ENCODE results near the gene LARGE1.

LARGE1 gene

DNA sequence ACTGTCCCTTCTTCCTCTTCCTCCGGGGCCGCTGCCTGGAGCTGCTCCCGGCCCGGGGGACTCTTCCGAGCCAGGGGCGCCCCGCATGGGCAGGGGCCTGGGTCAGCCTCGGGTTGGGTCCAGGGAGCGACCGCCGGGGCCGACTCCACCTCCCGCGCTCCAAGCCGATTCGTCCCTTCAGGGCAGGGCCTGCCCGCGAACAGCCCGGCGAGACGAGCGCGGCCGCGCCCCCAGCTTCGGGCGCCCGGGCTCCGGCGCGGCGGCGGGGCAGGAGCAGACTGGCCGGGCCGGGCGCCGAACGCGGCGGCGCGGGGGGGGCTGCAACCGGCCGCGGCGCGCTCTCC, at the start of gene LARGE1:
TSS of gene LARGE1 (minus strand) at position 280 of the 344 bp plus-strand sequence.
- no peak for DNase-seq

DNA sequence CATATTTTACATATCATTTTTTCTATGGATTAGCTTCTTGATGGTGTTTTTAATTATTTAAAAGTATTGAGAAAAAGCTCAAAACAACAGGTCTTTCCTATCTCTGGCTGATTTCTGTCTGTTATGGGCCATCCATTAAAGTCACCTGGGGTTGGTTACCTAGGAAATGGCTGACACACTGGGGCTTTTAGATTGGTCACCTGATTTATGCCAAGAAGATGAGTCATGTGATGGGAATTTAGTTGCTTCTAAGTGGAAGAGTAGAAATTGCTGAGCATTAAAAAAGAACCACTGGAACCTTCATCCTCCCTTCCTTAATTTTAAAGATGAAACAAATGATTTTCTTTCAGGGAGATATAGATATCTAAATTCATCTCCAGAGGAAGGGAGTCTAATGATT, 48.8 kb upstream of the LARGE1 start:
- DNase-seq = no peak

DNA sequence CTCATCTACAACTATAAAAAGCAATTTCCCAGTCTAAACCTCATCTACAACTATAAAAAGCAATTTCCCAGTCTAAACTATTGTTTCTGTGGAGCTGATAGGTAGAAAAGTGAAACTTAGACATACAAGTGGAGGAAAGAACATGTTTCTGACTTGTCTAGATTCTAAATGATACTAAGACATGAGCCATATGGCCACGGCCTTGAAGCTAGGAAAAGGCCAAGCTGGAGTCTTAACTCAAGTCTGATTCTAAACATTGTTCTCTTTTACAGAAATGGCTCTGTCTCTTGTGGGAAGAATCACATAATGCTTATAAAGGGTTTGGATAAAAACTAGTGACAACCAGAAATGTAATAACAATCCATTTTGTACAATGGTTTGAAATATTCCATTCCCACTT, 43.8 kb upstream of the LARGE1 start:
- DNase-seq = no peak

DNA sequence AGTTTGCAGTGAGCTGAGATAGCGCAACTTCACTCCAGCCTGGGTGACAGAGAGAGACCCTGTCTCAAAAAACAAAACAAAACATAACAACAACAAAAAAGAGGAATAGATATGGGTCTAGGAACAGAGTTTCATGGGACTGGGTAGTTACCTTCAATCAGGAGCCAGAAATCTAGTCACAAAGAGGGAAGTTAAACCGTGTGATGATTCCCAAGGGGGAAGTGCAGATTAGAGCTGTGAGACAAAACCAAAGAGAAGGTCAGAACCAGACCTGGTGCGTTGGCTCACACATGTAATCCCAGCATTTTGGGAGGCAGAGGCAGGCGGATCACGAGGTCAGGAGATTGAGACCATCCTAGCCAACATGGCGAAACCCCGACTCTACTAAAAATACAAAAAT, 42.1 kb upstream of the LARGE1 start:
- no peak for DNase-seq

DNA sequence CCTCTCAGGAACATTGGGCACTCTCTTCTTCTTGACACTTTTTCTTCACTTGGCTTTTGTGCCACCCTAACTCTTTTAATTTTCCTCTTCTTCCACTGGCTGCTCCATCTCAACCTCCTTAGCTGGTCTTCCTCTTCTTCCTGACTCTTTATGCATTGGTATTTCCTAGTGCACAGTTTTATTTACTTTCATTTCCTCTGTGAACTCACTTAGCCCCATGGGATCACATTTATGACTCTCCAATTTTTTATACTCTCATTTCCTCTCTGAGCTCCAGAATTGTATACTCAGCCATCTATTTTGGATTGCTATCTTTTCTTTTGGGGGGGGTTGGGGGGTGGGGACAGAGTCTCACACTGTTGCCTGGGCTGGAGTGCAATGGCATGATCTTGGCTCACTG, 38.5 kb upstream of the LARGE1 start:
- no peak for DNase-seq

DNA sequence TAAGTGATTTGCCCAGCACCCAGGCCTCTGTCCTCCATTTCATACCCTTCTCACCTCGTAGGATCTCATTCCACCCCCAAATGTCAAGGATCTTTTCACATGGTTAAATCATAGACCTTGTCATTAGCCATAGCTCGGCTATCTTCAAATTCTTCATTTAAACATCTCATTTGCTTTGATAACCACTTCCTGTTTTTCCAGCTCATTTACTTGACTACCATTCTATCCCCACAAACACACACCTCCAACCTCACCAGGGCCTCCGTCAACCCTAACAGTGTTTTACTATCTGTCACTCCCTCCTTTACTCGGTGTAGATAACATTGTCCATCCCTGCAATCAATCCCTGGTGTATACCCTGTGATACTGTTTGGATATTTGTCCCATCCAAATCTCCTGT, 36.8 kb upstream of the LARGE1 start:
- no peak for DNase-seq

DNA sequence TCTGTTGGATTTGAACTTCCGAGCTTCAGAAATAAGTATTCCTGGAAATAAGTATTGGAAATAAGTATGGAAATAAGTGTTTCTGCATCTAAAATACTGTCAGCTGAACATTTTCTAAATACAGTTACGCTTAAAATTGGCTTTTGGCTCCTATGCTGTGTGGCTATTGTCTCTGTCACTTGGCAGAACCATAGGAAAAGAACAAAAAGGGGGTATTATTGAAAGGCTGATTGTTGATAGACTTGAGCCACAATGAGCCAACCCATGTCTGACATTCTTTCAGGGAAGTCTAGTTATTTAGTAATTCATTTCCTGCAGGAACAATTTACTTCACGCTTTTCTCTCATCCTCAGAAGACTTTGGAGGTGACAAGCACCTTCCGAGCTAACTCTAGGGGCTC, 32.5 kb upstream of the LARGE1 start:
- no peak for DNase-seq

DNA sequence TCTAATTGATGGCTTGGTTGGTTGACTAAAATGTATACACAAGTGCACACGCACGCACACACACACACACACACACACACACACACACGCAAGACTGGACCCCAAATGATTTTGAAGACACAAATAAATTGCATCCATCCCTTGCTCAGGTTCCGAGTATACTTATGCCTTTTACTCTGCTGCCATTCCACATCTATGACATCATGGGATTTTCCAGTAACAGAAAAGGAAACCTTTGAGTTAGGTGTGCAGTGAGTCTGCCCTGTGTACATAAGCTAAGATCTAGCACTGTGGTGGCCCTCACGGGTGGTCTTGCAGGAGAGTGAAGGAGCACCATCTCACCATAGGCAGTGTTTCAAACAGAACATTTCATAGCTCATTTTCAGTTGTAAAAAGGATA, 20.5 kb upstream of the LARGE1 start:
- no peak for DNase-seq

DNA sequence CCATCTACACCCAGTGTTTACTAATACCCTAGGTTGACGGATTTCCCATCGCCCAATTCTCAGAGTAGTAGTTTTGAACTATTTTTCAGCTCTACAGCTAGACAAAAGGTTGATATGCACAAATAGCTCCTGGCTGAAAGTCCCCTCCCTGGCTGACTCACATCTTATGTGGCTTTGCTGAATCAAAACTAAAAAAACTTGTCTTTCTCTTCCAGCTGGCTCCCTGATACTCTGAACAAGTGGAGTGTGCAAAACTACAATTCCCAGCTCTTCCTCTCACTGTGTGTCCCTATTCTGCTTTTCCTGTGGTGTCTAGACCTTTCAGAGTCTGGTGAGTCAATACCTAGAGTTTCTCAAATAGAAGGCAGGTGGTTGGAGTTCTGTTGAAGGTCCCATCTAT, 12.7 kb upstream of the LARGE1 start:
- DNase-seq = no peak

DNA sequence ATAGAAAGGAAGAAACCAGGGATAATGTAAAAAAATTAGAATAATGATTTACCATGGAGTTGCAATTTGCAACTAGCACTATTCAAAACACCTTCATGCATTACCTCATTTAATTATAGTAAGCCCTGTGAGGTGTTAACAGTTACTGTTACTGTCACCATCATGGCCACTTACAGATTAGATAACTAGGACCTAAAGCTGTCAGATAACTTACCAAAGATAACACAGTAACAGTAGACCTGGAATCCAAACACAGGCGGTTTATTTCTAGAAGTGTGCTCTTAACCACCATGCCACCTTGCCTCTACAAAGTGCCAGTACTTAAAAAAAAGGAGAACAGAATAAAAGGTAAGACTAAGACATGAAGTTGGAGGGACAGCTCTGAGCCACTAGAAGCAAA, 11.1 kb upstream of the LARGE1 start:
- DNase-seq = no peak

DNA sequence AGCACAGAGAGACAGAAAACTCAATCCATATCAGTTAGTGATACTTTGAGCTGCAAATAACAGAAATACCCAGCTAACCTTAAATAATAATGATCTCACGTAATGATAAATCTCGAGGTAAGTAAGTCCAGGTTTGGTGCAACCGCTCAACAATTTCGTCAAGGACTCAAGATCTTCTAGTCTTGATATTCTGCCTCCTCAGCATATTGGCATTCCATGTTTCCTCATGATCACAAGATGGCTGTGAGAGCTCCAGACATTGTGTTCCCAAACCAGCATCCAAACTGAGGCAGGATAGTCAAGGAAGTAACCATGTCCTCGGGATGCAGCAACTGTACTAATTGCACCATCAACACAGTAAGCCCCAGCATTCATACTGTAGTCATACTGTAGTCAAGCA, 7.5 kb upstream of the LARGE1 start:
- no peak for DNase-seq

DNA sequence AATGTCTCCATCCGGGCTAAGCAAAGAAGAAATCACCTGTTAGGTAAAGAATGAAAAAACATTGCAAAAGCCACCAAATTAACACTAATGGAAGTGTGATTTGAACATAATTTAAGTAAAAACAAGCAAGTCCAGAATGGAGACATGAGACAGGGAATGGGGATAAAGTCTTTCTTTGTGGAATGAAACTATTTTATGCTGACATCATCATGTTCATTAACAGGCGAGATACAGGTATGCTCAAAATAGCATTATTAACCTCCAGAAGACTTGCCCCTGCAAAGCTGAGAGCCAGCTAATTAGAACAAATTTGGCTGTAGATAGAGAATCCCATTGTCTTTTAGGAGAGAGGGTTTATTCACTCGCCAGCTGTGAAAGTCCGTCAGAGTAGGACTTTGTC, 4.9 kb upstream of the LARGE1 start:
- DNase-seq = no peak

DNA sequence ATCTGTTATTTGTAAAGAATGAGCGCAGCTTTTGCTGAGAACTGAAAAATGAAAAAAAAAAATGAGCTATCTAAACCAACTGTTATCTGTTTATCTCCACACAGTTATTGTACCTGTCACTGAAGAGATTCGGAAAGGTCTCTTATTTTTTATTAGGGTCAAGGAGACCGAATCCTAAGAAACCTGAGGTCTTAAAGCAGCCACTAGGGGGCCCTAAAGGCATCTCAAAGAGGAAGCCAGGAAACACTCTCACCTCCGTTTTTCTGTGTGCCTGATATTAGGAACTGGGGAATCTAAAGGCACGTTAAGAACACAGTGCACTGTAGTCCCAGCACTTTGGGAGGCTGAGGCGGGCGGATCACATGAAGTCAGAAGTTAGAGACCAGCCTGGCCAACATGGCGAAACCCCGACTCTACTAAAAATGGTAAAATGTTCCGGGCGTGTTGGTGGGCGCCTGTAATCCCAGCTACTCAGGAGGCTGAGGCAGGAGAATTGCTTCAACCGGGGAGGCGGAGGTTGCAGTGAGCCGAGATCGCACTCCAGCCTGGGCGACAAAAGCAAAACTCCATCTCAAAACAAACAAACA, 3.5 kb upstream of the LARGE1 start:
- DNase-seq = no peak

DNA sequence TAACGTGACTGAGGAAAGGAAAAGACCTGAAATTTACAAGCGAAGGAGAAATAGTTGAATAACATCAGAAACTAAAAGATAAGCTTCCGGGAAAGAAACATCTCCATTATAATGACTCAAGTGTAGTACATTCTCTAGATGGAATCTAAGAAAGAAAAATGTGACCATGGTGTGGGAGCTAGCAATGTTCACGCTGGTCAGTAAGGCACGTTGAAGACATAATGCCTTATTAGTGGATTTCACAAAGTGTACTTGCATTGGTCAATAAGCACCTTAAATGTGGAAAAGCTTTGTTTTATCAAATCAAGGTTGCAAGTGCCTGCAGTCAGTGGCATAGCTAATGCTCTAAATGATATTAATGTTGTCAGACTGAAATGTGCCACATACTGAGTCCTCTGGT, 2.8 kb upstream of the LARGE1 start:
- DNase-seq = no peak

DNA sequence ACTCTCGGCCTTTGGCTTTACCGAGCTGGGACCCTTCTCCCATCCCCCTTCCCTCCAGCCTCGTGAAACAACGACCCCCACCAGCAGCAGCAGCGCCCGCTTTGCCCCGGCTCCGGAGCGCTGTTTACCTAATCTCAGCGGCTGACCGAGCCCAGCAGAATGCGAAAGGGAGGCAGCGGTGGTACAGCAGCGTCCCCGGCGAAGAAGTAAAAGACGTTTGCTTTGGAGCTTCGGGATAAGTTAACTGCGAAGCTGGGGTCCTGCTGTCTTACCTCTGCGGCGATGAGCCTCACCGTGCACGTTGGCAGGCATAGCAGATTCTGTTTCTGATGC, 2.0 kb upstream of the LARGE1 start:
- no peak for DNase-seq

DNA sequence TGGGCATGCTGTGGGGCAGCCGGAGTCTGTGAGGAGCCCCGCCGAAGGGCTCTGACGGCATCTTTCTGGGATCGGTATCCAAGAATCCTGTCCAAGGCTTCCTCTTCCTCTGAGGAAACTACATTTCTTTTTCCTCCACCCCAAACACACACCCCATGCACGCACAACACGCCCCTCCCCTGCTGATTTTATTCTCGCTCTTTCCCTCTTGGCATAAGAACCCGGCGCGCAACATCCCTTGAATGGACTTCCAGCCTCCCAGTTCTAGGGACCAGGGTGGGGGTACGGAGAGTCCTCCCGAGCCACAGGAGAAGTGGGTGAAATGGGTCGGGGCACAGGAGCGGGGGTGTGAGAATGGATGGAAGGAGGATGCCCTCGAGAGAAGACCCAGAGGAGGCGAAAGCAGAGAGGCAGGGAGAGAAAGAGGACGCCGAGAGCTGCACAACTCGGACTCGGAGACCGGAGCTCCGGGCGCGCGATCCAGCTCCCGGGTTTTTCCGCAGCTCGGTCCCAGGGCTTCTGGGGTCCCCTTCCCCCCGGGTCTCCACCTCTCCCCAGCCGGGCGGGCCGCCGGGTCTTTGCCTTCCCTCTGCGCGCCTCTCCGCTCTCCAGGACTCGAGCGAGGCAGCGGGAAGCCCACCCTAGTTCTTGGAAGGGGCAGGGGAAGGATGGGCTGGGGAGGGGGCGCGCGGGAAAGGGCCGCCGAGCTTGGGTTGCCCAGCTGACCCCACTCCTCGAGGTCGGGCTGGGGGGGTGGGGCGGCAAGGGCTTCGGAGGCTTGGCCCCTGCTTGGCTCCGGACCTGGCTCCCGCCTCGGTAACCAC, 1.5 kb upstream of the LARGE1 start:
- DNase-seq = no peak

DNA sequence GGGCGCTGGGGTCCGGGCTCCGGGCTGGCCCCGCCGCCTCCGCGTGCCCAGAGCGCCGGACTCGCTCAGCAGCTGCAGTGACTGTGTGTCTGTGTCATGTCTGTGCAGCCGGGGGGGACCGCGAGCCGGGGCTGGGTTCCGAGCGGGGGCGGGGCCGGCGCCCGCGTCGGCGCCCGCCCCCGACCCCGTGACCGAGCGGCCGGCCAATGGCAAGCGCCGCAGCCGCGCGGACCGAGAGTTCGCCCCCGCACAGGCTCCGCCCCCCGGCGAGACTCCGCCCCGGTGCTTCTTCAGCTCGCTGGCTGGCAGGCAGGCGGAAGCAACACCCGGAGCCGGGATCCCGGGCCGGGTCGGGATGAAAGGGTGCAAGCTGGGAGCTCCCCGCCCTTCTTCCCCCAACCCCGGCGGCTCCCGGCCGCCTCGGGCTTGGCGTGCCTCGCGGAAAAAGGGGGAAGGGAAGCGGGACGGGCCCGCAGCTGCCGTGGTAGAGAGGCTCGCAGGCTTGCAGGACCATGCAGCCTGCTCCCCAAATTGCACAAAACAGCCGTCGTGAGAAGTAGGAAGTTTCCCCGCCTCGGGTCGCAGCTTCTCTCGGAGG, 750 bp upstream of the LARGE1 start:
- no peak for DNase-seq

DNA sequence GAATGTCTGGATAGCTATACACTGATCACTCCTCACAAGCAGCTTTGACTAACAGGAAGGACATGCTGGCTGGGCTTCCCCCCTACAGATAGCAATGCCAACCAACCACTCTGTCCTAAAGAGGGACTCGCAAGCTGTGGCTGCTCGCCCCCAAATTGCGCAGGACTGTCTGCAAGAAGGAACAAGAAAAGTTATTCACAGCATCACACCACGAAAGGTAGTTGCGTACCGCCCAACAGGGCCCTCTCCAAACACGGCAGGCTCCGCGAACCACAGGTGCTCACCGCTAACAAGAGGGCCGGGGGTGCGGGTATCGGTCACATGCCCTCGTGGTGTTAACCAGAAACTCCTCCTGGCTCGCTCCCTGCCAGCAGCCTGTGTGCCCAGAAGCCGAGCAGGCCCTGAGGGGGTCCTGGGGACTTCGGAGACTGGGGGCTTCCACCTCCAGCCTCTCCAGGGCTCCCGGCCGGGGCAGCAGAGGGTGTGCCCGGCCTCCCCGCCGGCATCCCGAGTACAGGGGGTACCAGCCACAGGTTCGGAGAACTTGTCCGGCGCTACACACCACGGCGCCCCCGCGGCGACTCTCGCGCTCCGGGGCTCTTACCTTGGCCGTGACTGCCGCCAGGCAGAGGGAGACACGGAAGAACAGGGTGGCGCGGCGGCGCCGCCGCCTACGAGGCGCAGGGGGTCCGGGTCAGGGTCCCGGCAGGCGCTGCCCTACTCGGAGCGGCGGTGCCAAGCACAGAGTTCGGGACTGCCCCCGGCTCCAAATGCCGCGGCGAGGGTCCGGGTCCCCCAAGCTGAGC, 682 bp downstream of the LARGE1 start:
- no peak for DNase-seq

DNA sequence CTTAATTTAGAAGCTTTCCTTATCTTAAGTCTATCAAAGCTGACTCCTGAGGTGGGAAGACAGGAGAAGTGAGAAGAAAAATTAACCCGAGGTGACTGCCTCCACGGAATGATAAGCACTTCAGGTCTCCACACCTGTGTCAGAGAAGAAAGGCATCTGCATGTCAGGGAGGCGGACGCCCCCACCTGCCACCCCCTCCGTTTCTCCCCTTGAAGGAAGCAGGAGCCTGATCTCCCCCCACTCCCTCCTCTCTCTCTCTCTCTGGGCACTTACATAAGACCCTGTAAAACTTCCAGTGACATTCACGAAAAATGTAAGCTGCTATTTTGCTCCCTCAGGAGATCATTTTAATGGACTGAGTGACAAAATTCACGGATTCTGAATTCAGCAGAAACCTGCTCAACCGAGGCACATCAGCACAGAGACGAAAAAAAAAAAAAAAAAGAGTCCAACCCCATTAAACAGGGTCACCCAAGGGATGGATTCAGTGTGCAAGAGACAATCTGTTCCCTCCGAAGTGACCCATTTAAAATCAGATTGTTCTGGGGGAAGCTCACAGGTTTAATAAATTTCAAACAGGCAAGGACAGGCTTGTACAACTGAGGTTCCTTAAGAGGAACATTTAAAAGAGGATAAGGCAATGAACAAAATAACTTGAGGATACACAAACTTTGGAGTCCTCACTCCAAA, 1.5 kb downstream of the LARGE1 start:
- no peak for DNase-seq

DNA sequence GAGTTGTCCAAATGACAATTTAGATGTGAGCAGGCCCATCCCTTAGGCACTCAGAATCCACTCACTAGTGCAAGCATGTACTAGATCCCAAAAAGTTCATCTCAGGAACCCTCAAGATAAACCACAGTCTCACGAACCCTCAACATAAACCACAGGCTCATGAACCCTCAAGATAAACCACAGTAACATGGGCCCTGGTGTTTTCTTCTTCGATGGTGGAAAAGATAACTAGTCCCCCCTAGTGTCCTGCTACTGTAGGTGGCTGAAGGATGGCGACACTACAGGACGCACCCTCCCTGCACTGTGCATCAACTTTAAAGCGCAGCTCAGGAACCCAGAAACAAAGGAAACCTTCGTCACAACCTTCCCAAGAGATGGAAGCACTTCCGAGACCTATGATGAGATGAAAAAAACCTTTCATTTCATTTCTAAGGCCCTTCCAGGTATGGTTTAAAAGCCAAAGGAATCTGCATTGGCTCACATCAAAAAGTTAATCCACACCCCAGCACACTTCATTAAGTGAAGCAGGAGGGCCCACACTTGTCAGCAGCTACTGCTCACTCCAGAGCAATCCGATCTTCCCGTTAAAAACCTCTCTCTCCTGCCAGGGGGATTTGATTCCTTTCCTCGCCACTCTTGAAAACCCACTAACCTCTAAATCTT, 2.4 kb downstream of the LARGE1 start:
- no peak for DNase-seq

DNA sequence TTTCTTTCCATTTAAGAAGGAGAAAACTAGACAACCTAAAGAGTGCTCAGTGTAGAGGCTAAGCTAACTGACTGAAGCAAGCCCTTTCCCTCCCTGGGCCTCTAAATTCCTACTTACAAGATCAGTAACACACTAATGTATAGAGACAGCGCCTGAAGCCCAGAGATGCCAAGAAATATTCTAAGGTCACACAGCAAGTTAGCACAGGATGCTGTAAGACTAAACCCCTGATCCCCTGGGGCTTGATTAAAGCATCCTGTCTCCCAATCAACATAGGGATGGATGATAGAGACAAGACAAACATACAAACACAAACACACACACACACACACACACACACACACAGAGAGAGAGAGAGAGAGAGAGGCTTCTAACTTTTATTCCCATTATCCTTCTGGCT, 5.6 kb downstream of the LARGE1 start:
- DNase-seq = no peak

DNA sequence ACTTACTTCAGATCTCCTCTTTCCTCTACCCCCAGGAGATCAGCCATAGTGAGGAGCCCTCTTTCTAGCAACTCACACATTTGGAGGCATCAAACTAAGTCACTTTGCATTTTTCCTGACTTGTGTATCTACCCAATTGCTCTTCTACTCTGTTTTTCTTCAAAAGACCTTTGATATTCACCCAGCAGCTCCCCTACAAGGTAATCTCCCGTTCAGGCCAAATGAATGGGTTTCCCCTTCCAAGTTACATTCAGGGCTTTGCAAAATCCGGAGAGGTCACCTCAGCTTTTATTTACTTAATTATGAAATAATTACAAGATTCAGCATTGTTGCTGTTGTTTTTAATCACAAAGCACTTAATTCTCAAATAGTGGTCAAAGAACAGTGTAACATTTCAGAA, 6.1 kb downstream of the LARGE1 start:
- no peak for DNase-seq

DNA sequence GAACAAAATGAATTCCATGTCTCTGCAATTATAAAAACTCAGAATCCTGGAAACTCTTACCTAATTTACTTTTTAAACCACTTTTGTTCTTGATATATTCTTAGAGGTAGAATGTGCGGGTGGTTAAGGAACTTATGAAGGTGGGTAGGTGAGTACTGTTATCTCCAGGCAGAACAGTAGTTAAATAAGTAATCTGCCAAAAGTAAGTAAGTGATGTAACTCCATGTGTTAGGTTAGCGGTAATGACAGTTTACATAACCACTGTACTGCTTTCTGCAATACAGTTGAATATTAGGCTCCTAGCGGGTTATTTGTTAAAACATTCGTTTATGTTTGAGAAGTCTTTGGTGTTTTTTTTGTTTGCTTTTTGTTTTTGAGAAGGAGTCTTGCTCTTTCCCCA, 7.1 kb downstream of the LARGE1 start:
- DNase-seq = no peak

Measured in NK-92 treated with Interleukin-12 subunit alpha and Interleukin-12 subunit beta, amount 100 ng/mL, for 24 hours (cell line).